Trophoblast cell (in vitro differentiated cells and primary cell): ENCODE measurements around the gene FEM1A.
A peak's percentile ranks its signal among the peaks of the same experiment; 100 is the strongest.

Experiments used
- DNase-seq, 2 donors: peaks; one replicate each; pipeline ENCODE4 v3.0.0-alpha.2; 2016
- H2AFZ ChIP-seq: 2 replicates; pipeline ENCODE4 v1.6.1; 2013; ENCODE audit warnings: low read length, moderate library complexity, mild to moderate bottlenecking; ENCODE audit not compliant: insufficient read depth, poor library complexity
- H2AK5ac ChIP-seq: 2 replicates; pipeline ENCODE4 v1.6.1; 2013; ENCODE audit warnings: mild to moderate bottlenecking, low read length
- H2BK120ac ChIP-seq: 2 replicates; pipeline ENCODE4 v1.6.1; 2013; ENCODE audit warnings: low read length, mild to moderate bottlenecking, moderate library complexity; ENCODE audit not compliant: insufficient read depth, poor library complexity
- H2BK12ac ChIP-seq: 2 replicates; pipeline ENCODE4 v1.6.1; 2013; ENCODE audit warnings: mild to moderate bottlenecking, low read length, moderate library complexity
- H2BK5ac ChIP-seq: 2 replicates; pipeline ENCODE4 v1.6.1; 2013; ENCODE audit warnings: low read length, low read depth, moderate library complexity, mild to moderate bottlenecking; ENCODE audit not compliant: poor library complexity
- H3K14ac ChIP-seq: 2 replicates; pipeline ENCODE4 v1.6.1; 2013; ENCODE audit warnings: mild to moderate bottlenecking, low read length
- H3K18ac ChIP-seq: 2 replicates; pipeline ENCODE4 v1.6.1; 2013; ENCODE audit warnings: mild to moderate bottlenecking, low read length
- H3K23ac ChIP-seq: 2 replicates; pipeline ENCODE4 v1.6.1; 2013; ENCODE audit warnings: low read length
- H3K27ac ChIP-seq: 2 replicates; pipeline ENCODE4 v1.5.1; 2013; ENCODE audit warnings: low read depth, mild to moderate bottlenecking, inconsistent platforms, low read length, moderate library complexity
- H3K27me3 ChIP-seq: 2 replicates; pipeline ENCODE4 v1.6.1; 2013; ENCODE audit warnings: inconsistent platforms, mild to moderate bottlenecking, low read length, moderate library complexity; ENCODE audit not compliant: insufficient read depth
- H3K36me3 ChIP-seq, 2 experiments: 1 replicate in 1 of 2; 2 replicates in 1 of 2; pipeline ENCODE4 v1.6.1; 2013; ENCODE audit warnings: low read length in 2 of 2, mild to moderate bottlenecking in 2 of 2, moderate library complexity in 1 of 2; ENCODE audit not compliant: insufficient read depth in 2 of 2, control insufficient read depth in 1 of 2
- H3K4ac ChIP-seq: 2 replicates; pipeline ENCODE4 v1.6.1; 2013; ENCODE audit warnings: low read depth, mild to moderate bottlenecking, low read length, moderate library complexity
- H3K4me1 ChIP-seq, 2 experiments: 1 replicate in 1 of 2; 2 replicates in 1 of 2; pipeline ENCODE4 v1.6.1; 2013; ENCODE audit warnings: low read length in 2 of 2, mild to moderate bottlenecking in 2 of 2, moderate library complexity in 1 of 2; ENCODE audit not compliant: insufficient read depth in 2 of 2, control insufficient read depth in 1 of 2
- H3K4me2 ChIP-seq: 2 replicates; pipeline ENCODE4 v1.6.1; 2013; ENCODE audit warnings: inconsistent platforms, mild to moderate bottlenecking, low read length, moderate library complexity
- H3K4me3 ChIP-seq: 2 replicates; pipeline ENCODE4 v1.5.1; 2013; ENCODE audit warnings: mild to moderate bottlenecking, low read depth, low read length, inconsistent platforms
- H3K79me1 ChIP-seq: one replicate; pipeline ENCODE4 v1.6.1; 2013; ENCODE audit warnings: low read length
- H3K79me2 ChIP-seq: 2 replicates; pipeline ENCODE4 v1.6.1; 2013; ENCODE audit warnings: low read length, mild to moderate bottlenecking; ENCODE audit not compliant: control insufficient read depth, insufficient read depth, poor library complexity
- H3K9ac ChIP-seq: 2 replicates; pipeline ENCODE4 v1.6.1; 2013; ENCODE audit warnings: mild to moderate bottlenecking, low read length
- H3K9me3 ChIP-seq: 2 replicates; pipeline ENCODE4 v1.6.1; 2013; ENCODE audit warnings: low read depth, mild to moderate bottlenecking, control low read depth, inconsistent platforms, low read length; ENCODE audit not compliant: insufficient read depth
- H4K12ac ChIP-seq: 2 replicates; pipeline ENCODE4 v1.6.1; 2013; ENCODE audit warnings: low read depth, mild to moderate bottlenecking, low read length, moderate library complexity
- H4K8ac ChIP-seq: 2 replicates; pipeline ENCODE4 v1.6.1; 2013; ENCODE audit warnings: low read depth, mild to moderate bottlenecking, low read length, moderate library complexity
- H4K91ac ChIP-seq: one replicate; pipeline ENCODE4 v1.6.1; 2013; ENCODE audit warnings: low read depth, mild to moderate bottlenecking, low read length, moderate library complexity
- WGBS: extraction: QIAGEN DNeasy Blood & Tissue Kit; methylation state at CpG from one replicate; pipeline ENCODE4 v1.1.7; 2013; ENCODE audit warnings: missing lambda C conversion rate; ENCODE audit not compliant: insufficient read length, insufficient coverage; ENCODE audit errors: extremely low coverage; 5-methylcytosine and 5-hydroxymethylcytosine counted together

Gene FEM1A

DNA sequence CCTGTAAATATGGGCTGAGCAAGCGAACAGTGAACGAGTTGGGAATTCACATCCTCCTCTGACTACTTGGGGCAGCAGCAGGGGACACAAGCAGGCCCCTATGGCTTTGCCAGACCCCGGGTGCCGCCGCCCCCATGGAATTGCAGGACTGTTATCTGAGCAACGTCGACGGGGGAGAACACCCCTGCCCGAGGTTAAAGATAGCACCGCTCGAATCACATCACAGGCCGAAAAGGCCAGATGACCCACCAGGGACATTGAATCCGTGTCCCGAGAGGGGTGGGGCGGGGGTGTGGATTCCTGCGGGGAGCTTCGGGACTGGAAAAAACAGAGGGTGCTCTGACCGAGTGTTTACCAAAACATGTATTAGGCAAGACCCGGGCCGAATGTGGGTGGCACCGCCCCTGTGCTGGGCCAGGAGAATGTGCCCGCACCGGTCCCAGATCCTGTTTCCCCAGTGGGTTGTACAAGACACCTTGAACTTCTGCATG, 9.1 kb downstream of the FEM1A start:
- Histone ChIP-seq H2BK5ac (peak overlapping the region; percentile 4), H3K4ac (no peak overlapping the region)
- WGBS, result no CpG with 5 or more reads among the region's 23 CpGs

DNA sequence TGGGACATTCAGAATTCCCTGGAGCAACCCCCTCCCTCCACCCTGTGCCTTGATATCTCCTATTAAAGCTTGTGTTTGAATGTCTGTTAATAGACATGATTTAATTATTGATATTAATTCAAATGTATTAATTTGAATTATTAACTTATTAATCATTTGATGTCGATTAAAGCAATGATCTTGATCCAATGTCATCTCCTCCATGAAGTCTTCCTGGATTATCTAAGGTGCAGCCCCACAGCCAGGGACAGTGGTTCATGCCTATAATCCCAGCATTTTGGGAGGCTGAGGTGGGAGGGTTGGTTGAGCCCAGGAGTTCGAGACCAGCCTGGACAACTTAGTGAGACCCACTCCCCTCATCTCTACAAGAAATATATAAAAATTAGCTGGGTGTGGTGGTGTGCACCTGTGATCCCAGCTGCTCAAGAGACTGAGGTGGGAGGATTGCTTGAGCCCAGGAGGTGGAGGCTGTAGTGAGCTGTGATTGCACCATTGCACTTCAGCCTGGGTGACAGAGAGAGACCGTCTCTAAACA, 9.6 kb downstream of the FEM1A start:
- Histone ChIP-seq H4K8ac (no peak overlapping the region), H2AFZ (no peak overlapping the region), H3K27me3 (no peaks in the 10 kb centered on the region), H3K9me3 (peaks cover 3% of the 10 kb centered on the region), H3K4ac (no peak overlapping the region), H3K18ac (no peak overlapping the region), H4K12ac (no peak overlapping the region), H3K4me1 (peaks cover 0 to 7% of the 10 kb centered on the region in 2 experiments), H2BK12ac (no peak overlapping the region), H3K14ac (no peak overlapping the region), H2BK120ac (no peak overlapping the region), H2BK5ac (no peak overlapping the region), H3K23ac (no peak overlapping the region), H2AK5ac (no peak overlapping the region), H4K91ac (no peak overlapping the region), H3K36me3 (peaks cover 4 to 5% of the 10 kb centered on the region in 2 experiments), H3K79me2 (no peaks in the 10 kb centered on the region), H3K4me3 (no peak overlapping the region), H3K27ac (no peak overlapping the region), H3K4me2 (peak overlapping the region; percentile 36), H3K79me1 (peaks cover 5% of the 10 kb centered on the region), H3K9ac (no peak overlapping the region)
- DNase-seq, result peak in 1 of 2 donors; percentile 48
- WGBS, result no CpG with 5 or more reads among the region's 3 CpGs

More for the DNA sequence above, 9.1 kb downstream of the FEM1A start:
- DNase-seq, result peak; percentile 98 to 99
- Histone ChIP-seq H3K9ac (no peak overlapping the region), H2BK12ac (no peak overlapping the region), H3K9me3 (peaks cover 3% of the 10 kb centered on the region), H4K12ac (no peak overlapping the region), H4K8ac (no peak overlapping the region), H3K4me1 (peaks cover 0 to 7% of the 10 kb centered on the region in 2 experiments), H3K14ac (peak overlapping the region; percentile 6), H2AK5ac (no peak overlapping the region), H3K4me3 (no peak overlapping the region), H2AFZ (no peak overlapping the region), H3K18ac (no peak overlapping the region), H4K91ac (peak overlapping the region; percentile 20), H3K79me1 (peaks cover 5% of the 10 kb centered on the region), H3K36me3 (peaks cover 4 to 5% of the 10 kb centered on the region in 2 experiments), H3K27ac (peak overlapping the region; percentile 16), H3K23ac (no peak overlapping the region), H3K27me3 (no peaks in the 10 kb centered on the region), H2BK120ac (no peak overlapping the region), H3K79me2 (no peaks in the 10 kb centered on the region), H3K4me2 (peak overlapping the region; percentile 36)

DNA sequence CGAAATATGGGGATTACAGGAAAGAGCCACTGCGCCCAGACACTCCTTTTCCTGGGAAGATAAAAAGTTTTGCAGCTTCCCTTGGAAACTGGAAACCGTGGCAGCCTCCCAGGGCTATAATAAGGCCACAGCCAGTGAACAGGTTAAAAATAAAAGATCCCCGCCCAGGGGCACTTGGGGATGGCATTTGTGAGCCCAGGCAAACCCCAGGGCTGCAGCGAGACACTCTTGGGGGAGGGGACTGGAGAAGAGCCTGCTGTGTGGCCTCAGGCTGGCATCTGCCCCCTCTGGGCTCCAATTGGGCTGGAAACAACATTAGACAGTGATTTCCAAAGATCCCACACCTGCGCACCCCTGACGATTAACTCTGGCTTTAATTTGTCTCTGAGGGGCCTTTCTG, 11.2 kb downstream of the FEM1A start:
- Histone ChIP-seq H2BK5ac (no peak overlapping the region), H3K9ac (no peak overlapping the region), H3K4me3 (no peak overlapping the region), H2AFZ (no peak overlapping the region), H3K79me1 (peaks cover 5% of the 10 kb centered on the region), H2BK12ac (no peak overlapping the region), H3K79me2 (no peaks in the 10 kb centered on the region), H3K14ac (no peak overlapping the region), H2BK120ac (no peak overlapping the region), H3K36me3 (no peaks in the 10 kb centered on the region), H3K9me3 (peaks cover 3% of the 10 kb centered on the region), H2AK5ac (no peak overlapping the region), H3K4me2 (no peak overlapping the region), H4K8ac (no peak overlapping the region), H3K27me3 (no peaks in the 10 kb centered on the region), H4K12ac (no peak overlapping the region), H3K27ac (no peak overlapping the region), H3K4me1 (peaks cover 0 to 7% of the 10 kb centered on the region in 2 experiments), H3K4ac (no peak overlapping the region), H3K23ac (no peak overlapping the region), H4K91ac (no peak overlapping the region), H3K18ac (no peak overlapping the region)
- DNase-seq, result no peak
- no CpG with 5 or more reads among the region's 7 CpGs for WGBS

DNA sequence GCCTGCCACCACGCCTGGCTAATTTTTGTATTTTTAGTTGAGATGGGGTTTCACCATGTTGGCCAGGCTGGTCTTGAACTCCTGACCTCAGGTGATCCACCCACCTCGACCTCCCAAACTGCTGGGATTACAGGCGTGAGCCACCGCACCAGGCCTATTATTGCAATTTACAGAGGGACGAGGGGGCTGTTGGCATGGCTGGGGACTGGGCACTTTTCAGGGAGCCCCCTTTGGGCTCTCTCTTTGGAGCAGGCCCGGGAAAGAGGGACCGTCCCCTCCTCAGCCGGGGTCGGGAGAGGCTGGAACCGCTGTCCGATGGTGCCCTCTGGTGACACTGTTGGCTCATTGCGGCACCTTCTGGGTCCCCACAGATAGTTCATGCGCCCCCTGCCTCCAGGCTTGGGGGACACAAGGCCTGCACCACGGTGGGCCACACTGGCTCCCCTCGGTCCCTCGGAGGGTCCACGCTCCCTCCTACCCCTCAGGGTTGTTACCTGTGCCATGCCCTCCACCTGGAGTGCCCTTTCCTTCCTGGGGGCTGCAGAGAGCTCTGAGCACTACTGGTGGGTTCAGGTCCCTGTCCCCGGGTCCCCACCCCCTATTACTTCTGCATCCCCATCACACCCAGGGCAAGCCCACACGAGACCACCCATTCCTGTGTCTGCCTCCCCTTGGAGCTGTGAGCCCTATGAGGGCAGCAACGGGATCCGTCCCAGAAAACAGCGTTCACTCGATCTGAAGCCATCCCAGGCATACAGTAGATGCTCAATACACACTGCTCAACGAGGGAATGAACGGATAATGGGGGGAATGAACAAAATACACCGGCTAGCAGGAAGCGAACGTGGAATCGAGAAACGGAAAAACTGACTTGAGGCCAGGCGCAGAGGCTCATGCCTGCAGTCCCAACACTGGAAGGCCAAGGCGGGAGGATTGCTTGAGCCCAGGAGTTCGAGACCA, 12.5 kb downstream of the FEM1A start:
- H3K9me3 ChIP-seq, result peaks cover 3% of the 10 kb centered on the region
- H3K4ac ChIP-seq, result no peak overlapping the region
- no peak overlapping the region for H3K4me2 ChIP-seq
- H2AFZ ChIP-seq, result no peak overlapping the region
- no peak overlapping the region for H4K8ac ChIP-seq
- no peak overlapping the region for H4K12ac ChIP-seq
- H3K27ac ChIP-seq, result no peak overlapping the region
- H3K36me3 ChIP-seq, result no peaks in the 10 kb centered on the region
- H3K18ac ChIP-seq, result no peak overlapping the region
- H2AK5ac ChIP-seq, result no peak overlapping the region
- no peak overlapping the region for H2BK120ac ChIP-seq
- H4K91ac ChIP-seq, result no peak overlapping the region
- no peak overlapping the region for H2BK5ac ChIP-seq
- H3K79me1 ChIP-seq, result peaks cover 5% of the 10 kb centered on the region
- H3K4me3 ChIP-seq, result no peak overlapping the region
- H3K23ac ChIP-seq, result no peak overlapping the region
- H3K79me2 ChIP-seq, result no peaks in the 10 kb centered on the region
- DNase-seq, result peak in 1 of 2 donors; percentile 68
- no peak overlapping the region for H3K9ac ChIP-seq
- H3K4me1 ChIP-seq, result peaks cover 0 to 7% of the 10 kb centered on the region in 2 experiments
- no peaks in the 10 kb centered on the region for H3K27me3 ChIP-seq
- no CpG with 5 or more reads among the region's 33 CpGs for WGBS
- no peak overlapping the region for H2BK12ac ChIP-seq
- no peak overlapping the region for H3K14ac ChIP-seq
